HepG2 (cell line): ENCODE data around the gene PRSS21. TPM values are rescaled to one million over a fixed set of nuclear protein-coding genes. Genes with fewer than 3 reads are reported as not detected.
A peak's percentile ranks its signal among the peaks of the same experiment; 100 is the strongest.

Experiments used
- CENPX ChIP-seq: sonication (generic); formaldehyde crosslinking; IDR thresholded peaks from 2 replicates; pipeline ENCODE4 v1.9.0; 2021; ENCODE audit warnings: mild to moderate bottlenecking, missing genetic modification reagents, moderate library complexity
- ETV5 ChIP-seq: IDR thresholded peaks from 2 replicates; pipeline ENCODE4 v1.6.1; 2018; ENCODE audit warnings: missing biosample characterization, missing genetic modification reagents, inconsistent platforms, borderline replicate concordance
- GABPA ChIP-seq, 2 experiments: IDR thresholded peaks; 2 replicates each; pipeline ENCODE4 v1.6.1; 2011 to 2016; ENCODE audit warnings: low read depth in 2 of 2, low read length in 1 of 2, missing biosample characterization in 1 of 2, missing genetic modification characterization in 1 of 2
- GATAD1 ChIP-seq: IDR thresholded peaks from 2 replicates; pipeline ENCODE4 v1.6.1; 2016; ENCODE audit warnings: missing genetic modification reagents, missing compliant biosample characterization
- LCORL ChIP-seq, 2 experiments: fragments of 450-650 bp in 1 of 2; sonication (generic) in 1 of 2; formaldehyde crosslinking in 1 of 2; IDR thresholded peaks; 2 replicates each; pipeline versions ENCODE4 v1.5.0 to v1.6.1; 2017 to 2020; ENCODE audit warnings: antibody characterized with exemption in 1 of 2, missing genetic modification reagents in 1 of 2
- MBNL3 ChIP-seq: fragments of 250-450 bp; sonication (Bioruptor Pico); conservative IDR thresholded peaks from 2 replicates; pipeline ENCODE4 v1.8.0; 2022; ENCODE audit warnings: mild to moderate bottlenecking, inconsistent platforms
- MXD1 ChIP-seq: sonication (generic); formaldehyde crosslinking; IDR thresholded peaks from 2 replicates; pipeline ENCODE4 v1.4.0; 2020; ENCODE audit warnings: mild to moderate bottlenecking, missing genetic modification reagents
- NCOA2 ChIP-seq: sonication (generic); formaldehyde crosslinking; IDR thresholded peaks from 2 replicates; pipeline ENCODE4 v1.8.0; 2022; ENCODE audit warnings: inconsistent platforms
- NCOR1 ChIP-seq: fragments of 200-600 bp; sonication (generic); IDR thresholded peaks from 2 replicates; pipeline ENCODE4 v1.7.0; 2017; ENCODE audit warnings: antibody characterized with exemption, low read length, borderline replicate concordance
- POLR2AphosphoS2 ChIP-seq: IDR thresholded peaks from 2 replicates; pipeline ENCODE4 v1.6.1; 2011; ENCODE audit warnings: low read depth, low read length, improper control_type of control experiment
- PRMT3 ChIP-seq: sonication (generic); formaldehyde crosslinking; IDR thresholded peaks from 2 replicates; pipeline ENCODE4 v1.8.1; 2022; ENCODE audit warnings: low read depth, mild to moderate bottlenecking, moderate library complexity, missing genetic modification reagents, borderline replicate concordance
- RXRB ChIP-seq: IDR thresholded peaks from 2 replicates; pipeline ENCODE4 v1.6.1; 2016; ENCODE audit warnings: borderline replicate concordance, missing genetic modification reagents, missing compliant biosample characterization
- TEAD3 ChIP-seq: optimal IDR thresholded peaks from 2 replicates; pipeline ENCODE3; 2016; ENCODE audit warnings: borderline replicate concordance
- ZFYVE20 ChIP-seq: sonication (generic); formaldehyde crosslinking; IDR thresholded peaks from 2 replicates; pipeline ENCODE4 v1.8.0; 2023; ENCODE audit warnings: low read depth, mild to moderate bottlenecking, moderate library complexity, missing genetic modification reagents, borderline replicate concordance
- ZNF142 ChIP-seq: sonication (generic); formaldehyde crosslinking; IDR thresholded peaks from 2 replicates; pipeline ENCODE4 v1.4.0; 2020; ENCODE audit warnings: missing genetic modification reagents
- ZNF230 ChIP-seq: sonication (generic); formaldehyde crosslinking; IDR thresholded peaks from 2 replicates; pipeline ENCODE4 v1.4.0; 2020; ENCODE audit warnings: mild to moderate bottlenecking, missing genetic modification reagents
- ZNF343 ChIP-seq: sonication (generic); formaldehyde crosslinking; IDR thresholded peaks from 2 replicates; pipeline ENCODE4 v1.4.0; 2020; ENCODE audit warnings: mild to moderate bottlenecking, missing genetic modification reagents
- ZNF367 ChIP-seq: sonication (generic); formaldehyde crosslinking; IDR thresholded peaks from 2 replicates; pipeline ENCODE4 v1.4.0; 2020; ENCODE audit warnings: missing genetic modification reagents, borderline replicate concordance
- ZNF572 ChIP-seq: sonication (generic); formaldehyde crosslinking; IDR thresholded peaks from 2 replicates; pipeline ENCODE4 v1.5.1; 2020; ENCODE audit warnings: mild to moderate bottlenecking, missing genetic modification reagents
- ZSCAN21 ChIP-seq: sonication (generic); formaldehyde crosslinking; IDR thresholded peaks from 2 replicates; pipeline ENCODE4 v1.8.0; 2022; ENCODE audit warnings: mild to moderate bottlenecking, missing genetic modification reagents, moderate library complexity, borderline replicate concordance
- polyA plus RNA-seq, 8 experiments: library from polyadenylated mRNA; depleted of rRNA in 3 of 8; stranded (reverse) in 7 of 8; unstranded in 1 of 8; fragments of >200 nt; fragmentation: Illumina TruSeq in 4 of 8; extraction: Trizol in 4 of 8; gene quantifications; 2 replicates each; pipeline versions ENCODE4 v1.2.1 to v1.2.3, GENCODE V29; 2011 to 2016; ENCODE audit warnings: low read depth in 4 of 8, missing spikeins in 1 of 8, mixed read lengths in 1 of 8; ENCODE audit not compliant: insufficient read depth in 1 of 8
- total RNA-seq, 5 experiments: library from RNA; depleted of rRNA; stranded (reverse); fragments of >200 nt; fragmentation: Illumina TruSeq; extraction: Trizol; gene quantifications; 2 replicates each; pipeline ENCODE4 v1.2.3, GENCODE V29; 2016; ENCODE audit warnings: low read depth in 1 of 5
- TF ChIP-seq, protein P1 (sequence below): sonication (generic); formaldehyde crosslinking; IDR thresholded peaks from 2 replicates; pipeline ENCODE4 v1.4.0; 2020; ENCODE audit warnings: missing genetic modification reagents

The PRSS21 gene
- total and polyA plus RNA-seq, 2 of the 13 experiments (the other 11 are each of a cell fraction or from before 2014, with no cell fraction given) = not detected

DNA sequence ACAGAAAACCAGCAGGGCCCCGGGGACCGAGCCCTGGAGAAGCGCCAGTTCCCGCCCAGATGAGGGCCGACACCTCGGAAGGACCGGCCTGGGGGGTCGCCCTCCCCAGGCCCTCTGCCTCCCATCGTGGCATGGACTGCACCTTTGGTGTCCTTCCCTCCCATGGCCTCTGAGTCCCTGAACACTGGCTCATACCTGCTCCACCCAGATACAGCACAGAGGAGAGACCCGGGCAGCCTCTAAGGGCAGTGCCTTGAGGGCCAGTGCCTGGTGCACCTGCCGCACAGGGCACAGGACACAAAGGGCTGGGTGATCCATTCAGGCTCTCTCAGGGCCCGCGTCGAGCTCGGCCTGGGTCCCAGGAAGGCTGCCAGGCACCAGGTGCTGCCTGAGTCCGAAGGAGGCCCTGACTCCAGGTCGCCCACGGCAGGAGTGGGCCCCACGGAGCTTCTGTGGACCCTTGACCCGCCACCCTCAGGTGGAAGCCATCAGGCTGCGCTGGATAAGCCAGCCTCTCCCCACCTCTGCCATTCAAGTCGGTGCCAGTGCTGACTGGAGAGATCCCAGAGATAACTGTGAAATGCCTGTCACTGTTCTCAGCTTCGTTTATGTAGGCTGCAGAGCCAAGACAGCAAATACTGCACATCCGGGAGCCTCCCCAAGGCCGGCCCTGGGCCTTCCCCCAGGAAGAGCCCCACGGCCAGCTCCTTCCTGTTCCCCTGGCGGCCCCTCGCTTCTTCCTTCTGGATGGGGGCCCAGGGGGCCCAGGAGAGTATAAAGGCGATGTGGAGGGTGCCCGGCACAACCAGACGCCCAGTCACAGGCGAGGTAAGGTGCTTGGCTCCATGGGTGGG lies 12.7 kb downstream of the PRSS21 start, which contains the start of gene ZG16B (continued):
- TF ChIP-seq NCOA2 (CRISPR knock-in tag) (no peak; the same call in none of the 2 replicates), ZNF572 (CRISPR knock-in tag) (no peak), POLR2AphosphoS2 (no peak), ZNF142 (CRISPR knock-in tag) (no peak), ZNF367 (CRISPR knock-in tag) (no peak), NCOR1 (no peak), GABPA (IDR thresholded peaks at IDR 0.05; ENCODE audit: low read depth, low read length) (no peak), GABPA (CRISPR knock-in tag; IDR thresholded peaks at IDR 0.05; ENCODE audit: low read depth) (peak; percentile 70), ZNF230 (no peak), LCORL (IDR thresholded peaks at IDR 0.05) (no peak), LCORL (CRISPR knock-in tag; IDR thresholded peaks at IDR 0.05) (no peak), MXD1 (CRISPR knock-in tag) (no peak), ZFYVE20 (CRISPR knock-in tag) (no peak), GATAD1 (CRISPR knock-in tag) (0 out of 2 replicates have a peak, but pooled peaks have one; percentile 16), PRMT3 (CRISPR knock-in tag) (no peak), MBNL3 (CRISPR knock-in tag) (no peak), CENPX (CRISPR knock-in tag) (no peak), ZNF343 (CRISPR knock-in tag) (no peak), ZSCAN21 (no peak), ETV5 (peak; percentile 88; the same call in 1 of the 2 replicates), RXRB (CRISPR knock-in tag) (peak; percentile 38; the same call in 1 of the 2 replicates), TEAD3 (peak; percentile 1)
- TF ChIP-seq, protein P1, sequence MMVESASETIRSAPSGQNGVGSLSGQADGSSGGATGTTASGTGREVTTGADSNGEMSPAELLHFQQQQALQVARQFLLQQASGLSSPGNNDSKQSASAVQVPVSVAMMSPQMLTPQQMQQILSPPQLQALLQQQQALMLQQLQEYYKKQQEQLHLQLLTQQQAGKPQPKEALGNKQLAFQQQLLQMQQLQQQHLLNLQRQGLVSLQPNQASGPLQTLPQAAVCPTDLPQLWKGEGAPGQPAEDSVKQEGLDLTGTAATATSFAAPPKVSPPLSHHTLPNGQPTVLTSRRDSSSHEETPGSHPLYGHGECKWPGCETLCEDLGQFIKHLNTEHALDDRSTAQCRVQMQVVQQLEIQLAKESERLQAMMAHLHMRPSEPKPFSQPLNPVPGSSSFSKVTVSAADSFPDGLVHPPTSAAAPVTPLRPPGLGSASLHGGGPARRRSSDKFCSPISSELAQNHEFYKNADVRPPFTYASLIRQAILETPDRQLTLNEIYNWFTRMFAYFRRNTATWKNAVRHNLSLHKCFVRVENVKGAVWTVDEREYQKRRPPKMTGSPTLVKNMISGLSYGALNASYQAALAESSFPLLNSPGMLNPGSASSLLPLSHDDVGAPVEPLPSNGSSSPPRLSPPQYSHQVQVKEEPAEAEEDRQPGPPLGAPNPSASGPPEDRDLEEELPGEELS (CRISPR knock-in tag) = peak; percentile 40
